RWPE2 (cell line): Measurements from ENCODE around the gene AUNIP.

Experiments used
- ATAC-seq: fragments of 200-7000 bp; cut with Tn5 transposase; 3 replicates; pipeline ENCODE4 v1.9.1; 2021; ENCODE audit warnings: low read depth
- DNase-seq: peaks from one replicate; pipeline ENCODE4 v3.0.0-alpha.2; 2020; ENCODE audit warnings: low spot score
- H3K27ac ChIP-seq: fragments of 450-650 bp; 2 replicates; pipeline ENCODE4 v1.5.1; 2017; ENCODE audit warnings: mild to moderate bottlenecking; ENCODE audit not compliant: poor library complexity, severe bottlenecking
- H3K27me3 ChIP-seq: fragments of 250-450 bp; sonication (Bioruptor Pico); 2 replicates; pipeline ENCODE4 v1.5.1; 2021; ENCODE audit warnings: mild to moderate bottlenecking, moderate library complexity; ENCODE audit not compliant: insufficient read depth, poor library complexity, severe bottlenecking
- H3K36me3 ChIP-seq: fragments of 250-450 bp; sonication (Bioruptor Pico); 2 replicates; pipeline ENCODE4 v1.5.1; 2020; ENCODE audit warnings: low read depth, mild to moderate bottlenecking, moderate library complexity
- H3K4me1 ChIP-seq: fragments of 250-450 bp; sonication (Bioruptor Pico); 2 replicates; pipeline ENCODE4 v1.5.1; 2021; ENCODE audit warnings: mild to moderate bottlenecking, moderate library complexity; ENCODE audit not compliant: insufficient read depth, poor library complexity, severe bottlenecking
- H3K4me3 ChIP-seq: fragments of 250-450 bp; sonication (Bioruptor Pico); 2 replicates; pipeline ENCODE4 v1.5.1; 2021; ENCODE audit warnings: mild to moderate bottlenecking, moderate library complexity; ENCODE audit not compliant: severe bottlenecking
- H3K9me3 ChIP-seq: fragments of 250-450 bp; sonication (Bioruptor Pico); 2 replicates; pipeline ENCODE4 v1.5.1; 2021; ENCODE audit warnings: mild to moderate bottlenecking, moderate library complexity; ENCODE audit not compliant: severe bottlenecking
- TF ChIP-seq, protein P1 (sequence below): fragments of 450-650 bp; IDR thresholded peaks from one replicate; pipeline ENCODE4 v1.5.1; 2017; ENCODE audit warnings: mild to moderate bottlenecking, moderate library complexity; ENCODE audit not compliant: poor library complexity, severe bottlenecking

AUNIP gene

DNA sequence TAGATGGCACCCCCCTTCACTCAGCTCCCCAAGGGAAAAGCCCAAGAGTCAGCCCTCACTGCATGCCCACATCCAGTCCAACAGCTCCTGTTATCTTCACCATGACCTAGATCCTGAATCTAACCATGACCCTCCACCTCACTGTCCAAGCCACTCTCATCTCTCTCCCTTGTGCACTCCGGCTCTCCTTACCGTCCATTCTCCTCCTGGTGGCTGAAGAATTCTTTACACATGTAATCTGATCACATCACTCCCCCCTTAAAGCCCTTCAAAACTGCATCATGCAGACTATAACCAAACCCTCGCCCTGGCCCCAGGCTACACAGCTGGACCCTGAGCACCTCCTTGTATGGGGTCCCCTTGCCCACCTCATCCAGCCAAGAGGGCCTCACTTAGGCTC, 30.2 kb upstream of the AUNIP start:
- ATAC-seq = no peak
- no peaks in the 10 kb centered on the region for H3K9me3 ChIP-seq
- H3K27me3 ChIP-seq = no peaks in the 10 kb centered on the region
- no peak overlapping the region for H3K4me3 ChIP-seq
- DNase-seq = no peak
- peak overlapping the region; percentile 98 for H3K27ac ChIP-seq
- no peaks in the 10 kb centered on the region for H3K36me3 ChIP-seq
- TF ChIP-seq, protein P1, sequence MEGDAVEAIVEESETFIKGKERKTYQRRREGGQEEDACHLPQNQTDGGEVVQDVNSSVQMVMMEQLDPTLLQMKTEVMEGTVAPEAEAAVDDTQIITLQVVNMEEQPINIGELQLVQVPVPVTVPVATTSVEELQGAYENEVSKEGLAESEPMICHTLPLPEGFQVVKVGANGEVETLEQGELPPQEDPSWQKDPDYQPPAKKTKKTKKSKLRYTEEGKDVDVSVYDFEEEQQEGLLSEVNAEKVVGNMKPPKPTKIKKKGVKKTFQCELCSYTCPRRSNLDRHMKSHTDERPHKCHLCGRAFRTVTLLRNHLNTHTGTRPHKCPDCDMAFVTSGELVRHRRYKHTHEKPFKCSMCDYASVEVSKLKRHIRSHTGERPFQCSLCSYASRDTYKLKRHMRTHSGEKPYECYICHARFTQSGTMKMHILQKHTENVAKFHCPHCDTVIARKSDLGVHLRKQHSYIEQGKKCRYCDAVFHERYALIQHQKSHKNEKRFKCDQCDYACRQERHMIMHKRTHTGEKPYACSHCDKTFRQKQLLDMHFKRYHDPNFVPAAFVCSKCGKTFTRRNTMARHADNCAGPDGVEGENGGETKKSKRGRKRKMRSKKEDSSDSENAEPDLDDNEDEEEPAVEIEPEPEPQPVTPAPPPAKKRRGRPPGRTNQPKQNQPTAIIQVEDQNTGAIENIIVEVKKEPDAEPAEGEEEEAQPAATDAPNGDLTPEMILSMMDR = no peak
- peaks cover 38% of the 10 kb centered on the region for H3K4me1 ChIP-seq

DNA sequence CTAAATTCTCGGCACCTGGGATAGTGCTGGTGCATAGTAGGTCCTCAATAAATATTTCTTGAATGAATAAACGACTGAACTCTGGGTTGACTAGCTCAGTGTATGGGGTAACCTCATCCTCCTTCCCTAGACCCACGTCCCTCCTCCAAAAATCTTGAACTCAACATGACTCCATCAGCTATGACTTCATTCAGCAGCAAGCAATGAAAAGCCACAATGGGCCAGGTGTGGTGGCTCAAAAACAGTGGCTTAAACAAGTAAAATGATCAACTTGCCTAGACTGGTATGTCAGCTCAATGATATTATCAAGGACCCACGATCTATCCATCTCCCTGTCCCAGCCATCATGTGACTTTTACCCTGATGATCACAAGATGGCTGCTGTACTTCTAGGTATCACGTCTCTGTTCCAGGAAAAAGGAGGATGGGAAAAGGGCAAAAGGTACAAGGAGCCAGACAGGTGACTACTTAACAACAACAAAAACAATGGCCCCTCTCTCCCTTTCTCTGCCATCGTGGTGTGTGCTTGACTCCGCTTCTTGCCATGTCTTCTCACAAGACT, 29.2 kb upstream of the AUNIP start:
- TF ChIP-seq, protein P1 = no peak
- Histone ChIP-seq H3K36me3 (no peaks in the 10 kb centered on the region), H3K4me1 (peaks cover 38% of the 10 kb centered on the region), H3K27ac (no peak overlapping the region), H3K27me3 (no peaks in the 10 kb centered on the region), H3K4me3 (no peak overlapping the region), H3K9me3 (no peaks in the 10 kb centered on the region)
- DNase-seq (no peak), ATAC-seq (no peak)

DNA sequence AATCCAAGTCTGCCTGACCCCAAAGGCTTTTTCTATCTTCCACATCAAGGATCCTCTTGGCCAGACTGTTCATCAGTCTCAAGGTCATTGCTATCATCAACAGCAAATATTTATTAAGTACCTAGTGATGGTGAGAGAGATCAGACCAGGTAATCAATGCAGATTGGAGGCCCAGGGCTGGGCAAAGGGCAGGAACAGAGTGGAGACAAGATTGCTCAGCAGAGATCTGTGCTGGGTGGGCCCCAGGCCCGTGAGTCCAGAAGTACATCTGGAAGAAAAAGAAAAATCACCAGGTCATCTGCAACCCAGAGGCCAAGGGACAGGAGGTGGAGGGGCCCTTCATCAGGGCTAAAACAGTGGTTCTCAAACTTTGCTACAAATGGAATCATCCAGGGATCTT, 26.3 kb upstream of the AUNIP start:
- Histone ChIP-seq H3K36me3 (no peaks in the 10 kb centered on the region), H3K27ac (no peak overlapping the region), H3K4me1 (peaks cover 12% of the 10 kb centered on the region), H3K27me3 (no peaks in the 10 kb centered on the region), H3K4me3 (no peak overlapping the region), H3K9me3 (no peaks in the 10 kb centered on the region)
- TF ChIP-seq, protein P1 = no peak
- ATAC-seq (no peak), DNase-seq (no peak)

DNA sequence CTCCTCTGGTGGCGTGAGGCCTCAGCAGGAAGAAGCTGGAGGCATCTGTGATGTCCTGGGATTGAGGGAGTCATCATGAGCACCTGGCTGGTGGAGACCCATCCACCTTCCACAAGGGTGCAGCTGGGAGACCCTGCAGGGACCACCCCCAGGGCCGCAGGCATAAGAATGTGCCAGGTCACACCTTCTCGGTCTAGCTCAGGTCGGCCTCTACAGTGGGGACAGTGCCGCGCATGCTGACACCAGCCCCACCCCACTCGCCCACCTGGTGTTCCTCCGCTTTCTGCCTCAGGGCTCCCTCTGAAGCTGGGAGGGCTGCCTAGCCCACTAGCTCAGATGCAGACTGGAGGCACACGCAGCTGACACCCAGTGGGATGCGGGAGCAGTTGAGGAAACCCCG, 22.0 kb upstream of the AUNIP start:
- no peaks in the 10 kb centered on the region for H3K27me3 ChIP-seq
- H3K27ac ChIP-seq = no peak overlapping the region
- TF ChIP-seq, protein P1 = no peak
- no peaks in the 10 kb centered on the region for H3K9me3 ChIP-seq
- no peaks in the 10 kb centered on the region for H3K36me3 ChIP-seq
- H3K4me1 ChIP-seq = peaks cover under 1% of the 10 kb centered on the region
- no peak overlapping the region for H3K4me3 ChIP-seq
- no peak for ATAC-seq
- no peak for DNase-seq

DNA sequence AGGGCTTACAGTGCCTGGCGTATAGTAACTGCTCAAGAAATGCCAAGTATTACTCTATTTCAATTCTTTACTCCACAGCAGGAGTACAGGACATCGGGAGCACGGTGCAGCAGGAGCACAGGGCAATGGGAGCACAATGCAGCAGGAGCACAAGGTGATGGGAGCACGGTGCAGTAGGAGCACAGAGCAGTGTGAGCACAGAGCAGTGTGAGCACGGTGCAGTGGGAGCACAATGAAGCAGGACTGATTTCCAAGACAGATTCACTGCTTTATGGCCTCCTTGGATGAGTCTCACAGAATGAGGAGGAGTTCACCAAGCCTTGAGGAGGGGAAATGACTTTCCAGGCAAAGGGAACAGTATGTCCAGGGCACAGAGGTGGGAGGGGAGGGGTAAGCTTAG, 21.3 kb upstream of the AUNIP start:
- ATAC-seq = no peak
- H3K27ac ChIP-seq = no peak overlapping the region

More for the DNA sequence above, 21.3 kb upstream of the AUNIP start:
- Histone ChIP-seq H3K36me3 (no peaks in the 10 kb centered on the region), H3K9me3 (no peaks in the 10 kb centered on the region), H3K4me1 (peaks cover 5% of the 10 kb centered on the region), H3K4me3 (no peak overlapping the region), H3K27me3 (no peaks in the 10 kb centered on the region)
- no peak for DNase-seq
- TF ChIP-seq, protein P1 = no peak
